Heart left ventricle (tissue), 16 donors: ENCODE data around the gene CHD1. TPM values are rescaled to one million over a fixed set of nuclear protein-coding genes. Genes with fewer than 3 reads are reported as not detected.

Source experiments
- ATAC-seq, 4 donors: fragments of 200-7000 bp; cut with Tn5 transposase; one replicate each; pipeline ENCODE4 v1.9.1; 2020 to 2022; ENCODE audit warnings: moderate library complexity in 4 of 4, mild to moderate bottlenecking in 3 of 4, moderate number of reproducible peaks in 1 of 4
- DNase-seq, 5 donors: peaks; one replicate each; pipeline ENCODE4 v3.0.0-alpha.2; 2020
- H3K27ac ChIP-seq, 12 donors: fragments of 200-600 bp; sonication (generic) in 4 of 12; one replicate each; pipeline versions ENCODE4 v1.5.0 to v1.8.0; 2016 to 2022; ENCODE audit warnings: mild to moderate bottlenecking in 2 of 12
- H3K27me3 ChIP-seq, 9 donors: fragments of 200-600 bp; sonication (generic) in 2 of 9; one replicate each; pipeline versions ENCODE4 v1.5.1 to v1.8.0; 2016 to 2022; ENCODE audit warnings: mild to moderate bottlenecking in 3 of 9
- H3K36me3 ChIP-seq, 9 donors: fragments of 200-600 bp; sonication (generic) in 2 of 9; one replicate each; pipeline versions ENCODE4 v1.5.0 to v1.8.0; 2018 to 2022; ENCODE audit warnings: mild to moderate bottlenecking in 2 of 9
- H3K4me1 ChIP-seq, 12 donors: fragments of 200-600 bp; sonication (generic) in 4 of 12; one replicate each; pipeline versions ENCODE4 v1.5.0 to v1.8.0; 2016 to 2022; ENCODE audit warnings: mild to moderate bottlenecking in 3 of 12
- H3K4me3 ChIP-seq, 12 donors: fragments of 200-600 bp; sonication (generic) in 4 of 12; one replicate each; pipeline versions ENCODE4 v1.5.0 to v1.8.0; 2017 to 2022; ENCODE audit warnings: mild to moderate bottlenecking in 9 of 12, moderate library complexity in 4 of 12
- H3K9me3 ChIP-seq, 12 donors: fragments of 200-600 bp; sonication (generic) in 4 of 12; one replicate each; pipeline versions ENCODE4 v1.5.0 to v1.8.0; 2016 to 2022; ENCODE audit warnings: mild to moderate bottlenecking in 1 of 12
- POLR2A ChIP-seq, 2 donors: fragments of 450-650 bp; IDR thresholded peaks; one replicate each; pipeline ENCODE4 v1.6.1; 2017; ENCODE audit warnings: antibody characterized with exemption in 2 of 2, mild to moderate bottlenecking in 2 of 2, moderate library complexity in 2 of 2
- WGBS, 4 donors: extraction: QIAGEN DNeasy Blood & Tissue Kit in 2 of 4; methylation state at CpG; one replicate each; pipeline versions ENCODE4 v1.1.5 to v1.1.7; 2013 to 2018; 5-methylcytosine and 5-hydroxymethylcytosine counted together
- intact Hi-C, 10 donors: fragments of 100-400 bp; cut with DNase I; formaldehyde crosslinking; loops; one replicate each; pipeline versions ENCODE4 v1.11.1 to v1.14.2; 2022
- polyA plus RNA-seq, 2 donors: library from polyadenylated mRNA; stranded (reverse); fragments of 200-250 nt; gene quantifications; one replicate each; pipeline ENCODE4 v1.2.3, GENCODE V29; 2013
- total RNA-seq, 9 donors: library from RNA; depleted of rRNA in 2 of 9; stranded (reverse); fragments of >200 nt in 2 of 9; fragmentation: NEBNext Ultra II Directional in 3 of 9; extraction: Animal tissue kit (Norgen Biotek cat#: 25700) in 3 of 9; gene quantifications; one replicate each; pipeline versions ENCODE4 v1.1.0 to v1.2.4, GENCODE V29; 2016 to 2023
- TF ChIP-seq, protein P1 (sequence below), 12 donors: fragments of 200-600 bp; sonication (generic) in 4 of 12; IDR thresholded peaks; one replicate each; pipeline versions ENCODE4 v1.5.0 to v1.8.0; 2018 to 2022; ENCODE audit warnings: antibody characterized with exemption in 12 of 12, mild to moderate bottlenecking in 5 of 12
- donor health status: ischemic (EF 13 %, LVEDD 7.1; RV severe dilation, severe dysfunction).
- donor health status: healthy with polysubstance abuse.
- donor health status: DM: no; HTN: yes; CAD: no.
- donor health status: DM: no; HTN: no; CAD: no.
- donor health status: ischemic (EF 25% LVEDD 6.9; RV normal size, moderate dysfunction).
- donor health status: ischemic (EF 25% LVEDD 5.7; RV mildly dilated, moderate dysfunction).
- donor health status: healthy.
- donor health status: DM: yes; HTN: yes; CAD: no.
- donor health status: ischemic (EF 35%, LVEDD 5.7; RV mildly dilated, moderate dysfunction).
- donor health status: nonischemic (EF 11% LVEDD 7.7; RV severe dilation, severe dysfunction).
- donor health status: DM: yes; HTN: yes; CAD: no.
- donor health status: PGD.
- donor health status: ischemic (EF 29% LVEDD 5.4; RV normal size, mild dysfunction).
- donor health status: nonischemic (EF 23%, LVEDD 6.1; RV moderate dilation, normal function).

CHD1 gene
- total and polyA plus RNA-seq, 11 donors: 8.6 to 24.0 (median 13.4) TPM

DNA sequence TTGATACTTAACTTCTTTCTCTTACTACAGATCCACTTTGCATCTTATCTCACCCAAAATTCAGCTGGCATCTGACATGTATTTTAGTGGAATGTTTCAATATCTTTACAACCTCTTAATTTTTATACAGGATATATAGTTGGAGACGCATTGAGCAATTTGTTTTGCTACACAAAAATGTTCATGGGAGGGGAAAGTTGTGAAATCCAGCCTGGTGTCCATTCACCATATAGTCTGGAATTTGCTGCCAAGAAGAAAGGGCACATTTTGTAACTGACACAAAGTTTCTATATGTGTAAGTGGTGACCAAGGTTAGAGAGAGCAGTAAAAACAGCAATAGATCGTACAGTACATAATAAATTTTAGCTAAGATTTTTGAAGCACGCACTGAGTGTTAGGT, 14.0 kb upstream of the CHD1 start:
- intact Hi-C loops: loop anchor here in 1 of 10 donors (10.0 kb wide), 1 partner anchor 168 kb away; the partner anchor contains the start of gene RGMB
- no peak for ATAC-seq
- Histone ChIP-seq H3K27me3 (no peaks in the 10 kb centered on the region), H3K4me3 (no peak overlapping the region), H3K27ac (peak overlapping the region in 2 of 12 donors; percentile 1 to 82), H3K9me3 (no peaks in the 10 kb centered on the region), H3K36me3 (no peaks in the 10 kb centered on the region), H3K4me1 (peaks cover 11 to 71% (median 47%) of the 10 kb centered on the region in 12 donors)
- no peak for DNase-seq
- TF ChIP-seq, protein P1, sequence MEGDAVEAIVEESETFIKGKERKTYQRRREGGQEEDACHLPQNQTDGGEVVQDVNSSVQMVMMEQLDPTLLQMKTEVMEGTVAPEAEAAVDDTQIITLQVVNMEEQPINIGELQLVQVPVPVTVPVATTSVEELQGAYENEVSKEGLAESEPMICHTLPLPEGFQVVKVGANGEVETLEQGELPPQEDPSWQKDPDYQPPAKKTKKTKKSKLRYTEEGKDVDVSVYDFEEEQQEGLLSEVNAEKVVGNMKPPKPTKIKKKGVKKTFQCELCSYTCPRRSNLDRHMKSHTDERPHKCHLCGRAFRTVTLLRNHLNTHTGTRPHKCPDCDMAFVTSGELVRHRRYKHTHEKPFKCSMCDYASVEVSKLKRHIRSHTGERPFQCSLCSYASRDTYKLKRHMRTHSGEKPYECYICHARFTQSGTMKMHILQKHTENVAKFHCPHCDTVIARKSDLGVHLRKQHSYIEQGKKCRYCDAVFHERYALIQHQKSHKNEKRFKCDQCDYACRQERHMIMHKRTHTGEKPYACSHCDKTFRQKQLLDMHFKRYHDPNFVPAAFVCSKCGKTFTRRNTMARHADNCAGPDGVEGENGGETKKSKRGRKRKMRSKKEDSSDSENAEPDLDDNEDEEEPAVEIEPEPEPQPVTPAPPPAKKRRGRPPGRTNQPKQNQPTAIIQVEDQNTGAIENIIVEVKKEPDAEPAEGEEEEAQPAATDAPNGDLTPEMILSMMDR (IDR thresholded peaks at IDR 0.05): no peak
- no peak for TF ChIP-seq POLR2A (IDR thresholded peaks at IDR 0.05)
- WGBS, 4 donors: 91 to 97% (median 95%) methylated on average over 3 of the region's 3 CpGs

DNA sequence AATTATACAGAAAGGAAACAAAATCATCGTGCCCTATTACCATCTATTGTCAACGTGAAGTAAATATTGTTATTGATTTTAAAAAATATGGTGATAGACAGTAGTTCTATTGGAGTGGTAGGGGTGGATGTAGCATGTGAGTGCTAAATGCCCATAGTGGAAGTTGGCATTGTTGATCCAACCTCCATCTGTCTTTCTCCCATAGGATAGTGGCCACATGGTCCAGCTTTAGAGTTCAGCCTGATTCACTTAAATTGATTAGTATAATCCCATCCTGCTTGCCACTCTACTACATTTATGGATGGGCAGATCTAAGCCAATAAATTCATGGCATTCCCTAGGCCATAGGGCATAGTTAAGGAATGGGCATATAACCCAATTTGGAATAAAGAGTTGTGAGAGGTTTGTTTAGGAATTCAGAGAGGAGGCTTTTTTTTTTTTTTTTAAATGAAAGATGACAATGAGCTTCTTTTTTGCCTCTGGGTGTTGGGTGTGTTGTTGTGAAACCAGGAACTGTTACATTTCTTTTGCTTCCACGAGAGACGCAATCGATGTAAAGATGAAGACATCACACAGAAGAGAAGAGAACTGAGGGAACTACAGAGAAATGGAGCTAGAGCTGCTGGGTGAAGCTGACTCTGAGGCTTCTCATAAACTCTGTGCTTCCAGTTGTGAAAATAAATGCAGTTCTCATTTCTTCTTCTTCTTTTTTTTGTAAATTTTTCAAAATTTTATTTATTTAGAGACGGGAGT, 12.5 kb upstream of the CHD1 start:
- TF ChIP-seq, protein P1 (IDR thresholded peaks at IDR 0.05): no peak
- no peak for TF ChIP-seq POLR2A (IDR thresholded peaks at IDR 0.05)
- 63 to 75% (median 70%) methylated on average over 6 of the region's 6 CpGs for WGBS, 4 donors
- no peak for DNase-seq
- Histone ChIP-seq H3K27ac (peak overlapping the region in 9 of 12 donors; percentile 7 to 82 (median 39)), H3K27me3 (no peaks in the 10 kb centered on the region), H3K4me1 (peaks cover 7 to 68% (median 49%) of the 10 kb centered on the region in 12 donors), H3K4me3 (no peak overlapping the region), H3K9me3 (no peaks in the 10 kb centered on the region), H3K36me3 (no peaks in the 10 kb centered on the region)
- intact Hi-C loops: loop anchor here in 1 of 10 donors (10.0 kb wide), 1 partner anchor 167 kb away; the partner anchor contains the start of gene RGMB
- ATAC-seq: no peak

DNA sequence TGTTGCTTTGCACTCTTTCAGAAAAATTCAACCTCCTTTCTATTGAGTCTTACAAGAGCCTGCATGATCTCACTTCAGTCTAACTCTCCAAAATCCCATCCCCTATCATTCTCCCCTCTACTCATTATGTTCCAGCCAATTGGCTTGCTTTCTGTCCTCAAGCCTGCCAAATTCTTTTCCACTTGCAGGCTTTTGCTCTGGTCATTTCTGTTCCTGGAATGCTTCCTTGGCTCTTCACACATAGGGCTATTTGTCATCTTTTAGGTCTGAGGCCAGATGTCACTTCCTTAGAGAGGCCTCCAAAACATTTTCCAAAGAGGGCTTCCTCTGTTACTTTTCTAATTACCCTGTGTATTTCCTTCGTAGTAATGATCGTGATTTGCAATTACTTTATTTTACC, 11.8 kb upstream of the CHD1 start:
- intact Hi-C loops: loop anchor here in 1 of 10 donors (10.0 kb wide), 1 partner anchor 166 kb away; the partner anchor contains the start of gene RGMB
- H3K4me1 ChIP-seq: peaks cover 7 to 64% (median 49%) of the 10 kb centered on the region in 12 donors
- peak overlapping the region in 11 of 12 donors; percentile 7 to 82 (median 26) for H3K27ac ChIP-seq
- H3K9me3 ChIP-seq: no peaks in the 10 kb centered on the region
- H3K36me3 ChIP-seq: no peaks in the 10 kb centered on the region
- peak in 1 of 5 donors; percentile 23 for DNase-seq
- ATAC-seq: peak in 3 of 4 donors; percentile 47 to 62 (median 51)
- WGBS, 4 donors: 7 to 47% (median 23%) methylated on average over 2 of the region's 2 CpGs
- H3K27me3 ChIP-seq: no peaks in the 10 kb centered on the region
- H3K4me3 ChIP-seq: no peak overlapping the region
- no peak for TF ChIP-seq POLR2A (IDR thresholded peaks at IDR 0.05)
- TF ChIP-seq, protein P1 (IDR thresholded peaks at IDR 0.05): no peak

DNA sequence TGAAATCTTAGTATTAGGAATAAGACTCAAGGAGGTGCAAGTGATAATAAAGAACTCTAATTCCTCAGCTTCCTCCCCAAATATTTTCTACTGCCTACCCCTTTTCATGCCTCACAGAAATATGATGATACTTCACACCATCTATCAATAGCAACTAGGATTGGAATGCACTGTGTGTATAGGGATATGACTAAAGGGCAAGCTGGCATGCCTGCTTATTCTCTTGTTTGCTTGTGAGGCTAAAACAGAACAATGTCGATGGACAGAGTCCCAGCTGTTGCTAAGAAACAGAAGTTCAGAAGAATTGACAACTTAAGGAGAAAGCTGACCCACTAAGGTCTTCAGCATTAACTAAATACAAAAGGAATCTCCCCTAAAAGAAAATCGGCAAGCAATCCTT, 9.7 kb upstream of the CHD1 start:
- Histone ChIP-seq H3K9me3 (no peaks in the 10 kb centered on the region), H3K27me3 (no peaks in the 10 kb centered on the region), H3K36me3 (no peaks in the 10 kb centered on the region), H3K4me1 (peaks cover 7 to 83% (median 59%) of the 10 kb centered on the region in 12 donors), H3K4me3 (no peak overlapping the region), H3K27ac (peak overlapping the region in 11 of 12 donors; percentile 21 to 71 (median 59))
- DNase-seq (no peak), ATAC-seq (peak; percentile 75 to 89 (median 82))
- TF ChIP-seq, protein P1 (IDR thresholded peaks at IDR 0.05): no peak
- no peak for TF ChIP-seq POLR2A (IDR thresholded peaks at IDR 0.05)
- WGBS, 4 donors: 18 to 37% (median 31%) methylated on average over 2 of the region's 2 CpGs
- intact Hi-C loops: no loop called here
